ENCODE measurements around the gene ATP2B3.

Gene ATP2B3

GRCh38 chrX:153539171-153539978, 21.9 kb downstream of the ATP2B3 start:
- peak; percentile 56 for DNase-seq

- DNase-seq, result no peak
These were observed 22.5 kb downstream of the ATP2B3 start for GRCh38 chrX:153539979-153540358.

- no peak for DNase-seq
These were observed 27.3 kb downstream of the ATP2B3 start for GRCh38 chrX:153544727-153545126.

- DNase-seq, result no peak
These were observed 28.9 kb downstream of the ATP2B3 start for GRCh38 chrX:153546386-153546785.

DNA sequence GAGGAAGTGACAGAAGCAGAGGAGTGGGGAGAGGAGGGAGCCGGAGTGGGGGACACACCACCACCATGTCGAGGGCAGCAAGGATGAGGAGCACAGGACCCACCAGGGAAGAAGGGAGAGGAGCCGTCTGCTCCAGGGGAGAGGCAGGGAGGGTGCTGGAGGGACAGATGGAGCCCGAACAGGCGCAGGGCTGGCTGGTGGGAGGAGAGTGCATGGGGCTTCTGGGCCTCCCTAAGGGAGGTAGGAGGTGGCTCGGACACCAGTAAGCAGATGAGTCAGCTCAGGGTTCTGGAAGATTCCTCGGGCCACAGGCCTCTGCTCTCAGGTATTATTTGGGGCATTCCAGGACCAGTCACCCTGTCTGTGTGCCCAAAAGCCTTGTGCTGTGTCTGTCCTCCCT, 29.8 kb downstream of the ATP2B3 start:
- DNase-seq, result no peak

- DNase-seq, result no peak
These were observed 31.8 kb downstream of the ATP2B3 start for GRCh38 chrX:153549231-153549630.

DNA sequence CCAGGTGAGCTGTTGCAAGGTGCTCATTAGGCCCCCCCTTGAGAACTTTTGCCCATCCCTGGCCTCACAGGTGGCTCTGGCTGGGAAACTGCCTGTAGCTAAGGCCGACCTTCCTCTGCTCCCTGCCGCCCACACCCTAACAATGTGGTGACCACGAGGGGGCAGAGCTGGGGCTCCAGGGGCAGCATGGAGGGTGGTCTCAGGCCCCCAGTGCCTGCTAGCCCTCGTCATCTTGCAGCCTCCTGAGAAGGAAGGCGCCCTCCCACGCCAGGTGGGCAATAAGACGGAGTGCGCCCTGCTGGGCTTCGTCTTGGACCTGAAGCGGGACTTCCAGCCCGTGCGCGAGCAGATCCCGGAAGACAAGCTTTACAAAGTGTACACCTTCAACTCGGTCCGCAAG, 32.4 kb downstream of the ATP2B3 start:
- DNase-seq, result no peak

GRCh38 chrX:153551135-153551534, 33.7 kb downstream of the ATP2B3 start:
- no peak for DNase-seq

DNA sequence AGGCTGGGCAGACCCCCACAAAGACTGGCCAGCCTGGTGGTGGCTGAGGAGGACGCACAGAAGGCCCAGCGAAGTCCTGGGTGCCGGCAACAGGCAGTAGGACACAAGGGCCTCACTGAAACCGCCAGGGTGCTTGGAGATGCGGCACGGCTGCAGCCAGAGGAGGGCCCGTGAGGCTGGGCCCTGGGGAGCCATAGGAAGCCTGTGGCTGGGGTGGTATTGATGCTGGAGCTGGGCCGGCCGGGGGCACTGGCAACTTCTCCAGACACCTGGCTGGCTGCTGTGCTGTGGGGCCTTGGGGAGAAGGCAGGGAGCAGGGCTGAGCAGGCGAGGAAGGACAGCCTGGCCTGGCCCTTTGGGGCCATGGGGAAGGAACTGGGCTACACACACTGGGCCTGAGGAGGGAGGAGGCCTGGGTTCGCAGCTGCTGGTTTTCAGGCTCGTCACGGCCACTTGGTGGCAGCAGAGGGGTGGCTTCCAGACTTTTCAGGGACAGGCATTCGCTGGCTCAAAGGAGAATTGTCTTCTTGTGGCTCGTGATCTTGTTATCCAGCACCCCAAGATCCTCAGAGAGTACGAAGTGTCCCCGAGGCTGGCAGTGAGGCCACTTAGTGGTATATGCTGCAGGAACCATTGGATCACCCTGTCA, 37.2 kb downstream of the ATP2B3 start:
- peak; percentile 41 for DNase-seq

DNA sequence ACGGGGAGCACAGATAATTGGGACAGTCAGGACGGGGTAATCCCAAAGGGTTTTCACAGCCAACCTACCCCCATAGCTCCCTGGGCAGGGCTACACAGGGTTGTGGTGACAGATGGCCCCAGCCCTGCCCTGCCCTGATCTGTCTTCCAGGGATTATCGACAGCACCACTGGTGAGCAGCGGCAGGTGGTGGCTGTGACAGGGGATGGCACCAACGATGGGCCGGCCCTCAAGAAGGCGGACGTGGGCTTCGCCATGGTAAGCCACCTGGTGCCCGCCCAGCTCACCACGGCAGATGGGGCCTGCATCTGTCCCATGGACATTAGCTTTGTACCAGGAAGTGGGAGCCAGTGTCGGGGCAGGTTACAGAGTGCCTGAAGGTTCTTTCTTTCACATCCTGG, 39.3 kb downstream of the ATP2B3 start:
- DNase-seq, result no peak

GRCh38 chrX:153557618-153558355, 40.3 kb downstream of the ATP2B3 start:
- DNase-seq, result peak; percentile 16

- DNase-seq, result peak; percentile 52
These were observed 42.6 kb downstream of the ATP2B3 start for GRCh38 chrX:153560000-153560399.

- DNase-seq, result no peak
These were observed 43.0 kb downstream of the ATP2B3 start for GRCh38 chrX:153560466-153560865.

DNA sequence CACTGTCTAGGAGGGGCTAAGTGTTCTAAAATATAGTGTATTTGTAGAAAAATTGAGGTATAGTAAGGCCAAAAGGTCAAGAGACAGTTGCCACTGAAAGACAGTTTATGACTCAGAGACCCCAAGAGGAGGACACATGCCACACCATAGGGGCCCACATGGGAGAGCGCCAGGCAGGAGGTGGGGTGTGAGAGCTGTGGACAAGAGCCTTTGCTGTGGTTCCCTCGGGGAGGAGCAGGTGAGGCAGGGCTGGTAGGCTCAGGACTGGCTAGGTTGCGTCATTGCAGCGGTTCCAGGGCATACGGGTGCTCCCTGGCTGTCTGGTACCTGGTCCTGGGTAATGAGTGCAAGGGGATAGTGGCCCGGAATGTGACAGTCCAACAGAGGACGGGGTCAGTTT, 43.9 kb downstream of the ATP2B3 start:
- no peak for DNase-seq

- DNase-seq, result no peak
These were observed 45.1 kb downstream of the ATP2B3 start for GRCh38 chrX:153562546-153562945.

GRCh38 chrX:153564047-153564606, 46.7 kb downstream of the ATP2B3 start:
- no peak for DNase-seq

DNA sequence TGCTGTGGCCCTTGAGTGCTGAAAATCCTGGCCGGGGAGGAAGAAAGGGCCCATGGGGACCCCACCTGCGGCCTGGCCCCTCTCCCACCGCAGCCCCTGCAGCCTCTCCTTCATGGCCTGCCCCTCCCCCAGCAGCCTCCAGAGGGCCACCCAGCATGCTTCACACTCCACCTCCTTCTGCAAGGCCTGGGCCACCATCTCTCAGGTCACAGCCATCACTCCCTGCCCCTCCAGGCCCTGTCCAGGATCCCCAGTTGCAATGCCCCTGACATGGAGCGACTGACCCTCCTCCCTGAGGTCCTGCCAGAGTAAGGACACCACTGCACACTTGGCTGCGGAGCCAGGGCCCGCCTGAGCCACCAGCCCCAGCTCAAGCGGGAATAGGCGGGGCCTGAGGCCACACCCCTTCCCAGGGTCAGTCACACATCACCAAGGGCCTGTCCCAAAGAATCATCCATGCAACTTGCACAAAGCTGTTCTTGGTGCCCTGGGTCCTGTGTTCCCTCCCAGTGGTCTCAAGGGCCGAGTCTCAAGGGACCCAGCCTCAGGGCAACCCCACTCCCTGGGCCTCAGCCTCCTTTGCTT, 48.6 kb downstream of the ATP2B3 start:
- DNase-seq, result no peak

- peak; percentile 30 for DNase-seq
These were observed 51.1 kb downstream of the ATP2B3 start for GRCh38 chrX:153568451-153569011.

DNA sequence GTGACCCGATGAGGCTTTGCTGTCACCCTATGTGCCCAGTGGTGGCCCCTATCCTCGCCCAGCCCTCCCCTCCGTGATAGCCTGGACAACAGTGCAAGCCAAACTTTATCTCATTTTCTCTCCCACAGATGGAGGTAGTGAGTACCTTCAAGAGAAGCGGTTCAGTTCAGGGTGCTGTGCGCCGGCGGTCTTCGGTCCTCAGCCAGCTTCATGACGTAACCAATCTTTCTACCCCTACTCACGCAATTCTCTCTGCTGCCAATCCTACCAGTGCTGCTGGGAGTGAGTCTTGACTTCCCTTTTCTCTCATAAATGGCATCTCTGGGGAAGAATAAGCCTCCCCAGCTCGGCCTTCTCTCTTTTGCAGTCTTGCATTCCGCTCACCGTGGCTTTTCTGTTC, 52.0 kb downstream of the ATP2B3 start:
- DNase-seq, result peak; percentile 43

GRCh38 chrX:153571534-153571908, 54.1 kb downstream of the ATP2B3 start:
- no peak for DNase-seq

DNA sequence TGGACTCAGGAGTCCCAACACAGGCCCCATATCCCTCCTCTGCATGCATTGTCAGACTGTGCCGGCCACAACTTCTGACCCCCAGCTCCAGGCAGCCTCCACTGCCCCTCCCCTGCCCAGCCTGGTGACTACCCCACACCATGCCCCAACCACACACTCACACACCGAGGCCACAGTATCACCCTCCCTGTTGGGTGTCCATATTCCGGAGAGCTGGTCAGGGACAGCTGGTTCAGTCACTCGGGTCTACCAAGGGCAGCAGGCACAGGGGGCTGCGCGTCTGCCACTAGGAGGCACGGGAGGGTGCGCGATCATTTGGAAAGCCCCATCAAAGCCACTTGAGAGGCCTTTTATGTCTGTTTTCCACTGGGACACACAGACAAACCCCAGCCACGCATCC, 55.2 kb downstream of the ATP2B3 start:
- DNase-seq, result no peak

GRCh38 chrX:153573984-153574383, 56.5 kb downstream of the ATP2B3 start:
- DNase-seq, result peak; percentile 51
